ENCODE measurements around the gene GDPD4. TPM values are rescaled to one million over a fixed set of nuclear protein-coding genes. Genes with fewer than 3 reads are reported as not detected.
A peak's percentile ranks its signal among the peaks of the same experiment; 100 is the strongest.

GDPD4 gene
- total RNA-seq, 2 donors from 2014 or later, result not detected

GRCh38 chr11:77213029-77213579, 88.4 kb downstream of the GDPD4 start:
- no peaks in the 10 kb centered on the region for H3K4me1 Mint-ChIP-seq (ENCODE audit: low read depth in 2 of 2)
- DNase-seq (ENCODE audit: low spot score), result no peak

GRCh38 chr11:77212314-77213007, 89.0 kb downstream of the GDPD4 start:
- no peaks in the 10 kb centered on the region for H3K36me3 Mint-ChIP-seq
- ATAC-seq (no peak), DNase-seq (ENCODE audit: low spot score) (no peak)
- H3K27me3 Mint-ChIP-seq, result peaks cover 4 to 5% of the 10 kb centered on the region in 2 donors
- H3K27ac Mint-ChIP-seq, result no peak overlapping the region
- H3K4me1 Mint-ChIP-seq (ENCODE audit: low read depth in 2 of 2), result no peaks in the 10 kb centered on the region
- H3K4me3 Mint-ChIP-seq, result no peak overlapping the region
- H3K9me3 Mint-ChIP-seq, result no peaks in the 10 kb centered on the region

More at GRCh38 chr11:77213029-77213579, 88.4 kb downstream of the GDPD4 start:
- no peaks in the 10 kb centered on the region for H3K9me3 Mint-ChIP-seq
- no peak overlapping the region for H3K27ac Mint-ChIP-seq
- H3K36me3 Mint-ChIP-seq, result no peaks in the 10 kb centered on the region
- no peak overlapping the region for H3K4me3 Mint-ChIP-seq
- ATAC-seq, result no peak
- peaks cover 5% of the 10 kb centered on the region in 2 donors for H3K27me3 Mint-ChIP-seq

DNA sequence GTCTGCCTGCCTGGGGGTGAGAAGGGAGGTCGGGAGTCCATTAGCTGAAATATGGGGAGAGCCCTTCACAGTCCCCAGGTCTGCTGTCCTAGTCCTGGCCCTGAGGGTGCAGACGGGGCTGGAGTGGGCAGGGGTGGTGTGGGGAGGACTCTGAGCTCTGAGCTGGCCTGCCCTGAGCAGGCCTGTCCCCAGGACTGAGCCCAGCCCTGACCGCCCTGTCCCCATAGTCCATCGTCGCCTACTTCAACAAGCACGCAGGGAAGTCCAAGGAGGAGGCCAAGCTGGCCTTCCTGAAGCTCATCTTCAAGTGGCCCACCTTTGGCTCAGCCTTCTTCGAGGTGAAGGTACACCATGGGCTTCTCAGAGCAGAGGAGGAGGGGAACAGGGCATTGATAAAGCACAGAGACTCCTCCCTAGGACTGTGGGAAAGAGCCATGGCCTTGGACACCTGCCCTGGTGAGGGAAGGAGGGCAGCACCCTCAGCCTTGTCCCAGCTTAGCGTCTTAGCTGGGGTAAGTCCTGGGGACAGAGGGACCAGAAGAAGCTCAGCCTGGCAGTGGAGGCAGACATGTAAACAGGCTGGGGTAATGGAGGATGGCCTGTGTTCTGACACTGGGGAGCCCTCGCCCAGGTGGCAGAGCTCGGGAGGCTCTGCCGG, 89.8 kb downstream of the GDPD4 start:
- Mint-ChIP-seq H3K27ac (no peak overlapping the region), H3K4me1 (ENCODE audit: low read depth in 2 of 2) (no peaks in the 10 kb centered on the region), H3K36me3 (no peaks in the 10 kb centered on the region), H3K9me3 (no peaks in the 10 kb centered on the region), H3K27me3 (peaks cover 0 to 5% of the 10 kb centered on the region in 2 donors), H3K4me3 (no peak overlapping the region)
- DNase-seq (ENCODE audit: low spot score) (no peak), ATAC-seq (no peak)

GRCh38 chr11:77211040-77211451, 90.4 kb downstream of the GDPD4 start:
- peak; percentile 58 for DNase-seq (ENCODE audit: low spot score)
- Mint-ChIP-seq H3K36me3 (no peaks in the 10 kb centered on the region), H3K4me3 (no peak overlapping the region), H3K27me3 (peaks cover 0 to 2% of the 10 kb centered on the region in 2 donors), H3K27ac (no peak overlapping the region), H3K9me3 (no peaks in the 10 kb centered on the region), H3K4me1 (ENCODE audit: low read depth in 2 of 2) (no peaks in the 10 kb centered on the region)
- no peak for ATAC-seq

- Mint-ChIP-seq H3K36me3 (no peaks in the 10 kb centered on the region), H3K9me3 (no peaks in the 10 kb centered on the region)
Measured at GRCh38 chr11:77209663-77210062, 91.8 kb downstream of the GDPD4 start.

DNA sequence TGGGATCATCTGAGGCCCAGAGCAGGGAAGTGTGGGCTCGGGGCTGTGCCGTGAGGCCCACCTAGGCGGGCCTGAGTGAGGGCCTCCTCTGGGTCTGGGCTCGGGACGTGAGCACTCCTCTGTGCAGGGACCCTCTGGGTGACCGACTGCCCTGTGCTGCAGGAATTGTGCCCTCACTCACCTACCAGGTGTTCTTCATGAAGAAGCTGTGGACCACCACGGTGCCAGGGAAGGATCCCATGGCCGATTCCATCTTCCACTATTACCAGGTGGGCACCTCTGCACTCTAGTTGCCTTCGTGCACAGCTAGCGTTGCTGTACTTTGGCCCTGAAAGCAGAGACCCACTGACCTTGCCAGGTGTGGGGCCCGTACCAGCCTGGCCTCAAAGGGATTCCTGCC, 93.0 kb downstream of the GDPD4 start:
- H3K4me1 Mint-ChIP-seq (ENCODE audit: low read depth in 2 of 2), result no peaks in the 10 kb centered on the region
- H3K27me3 Mint-ChIP-seq, result no peaks in the 10 kb centered on the region
- DNase-seq (ENCODE audit: low spot score), result peak; percentile 51
- no peak overlapping the region for H3K4me3 Mint-ChIP-seq
- H3K9me3 Mint-ChIP-seq, result no peaks in the 10 kb centered on the region
- no peak overlapping the region for H3K27ac Mint-ChIP-seq
- no peak for ATAC-seq
- no peaks in the 10 kb centered on the region for H3K36me3 Mint-ChIP-seq

More at GRCh38 chr11:77209663-77210062, 91.8 kb downstream of the GDPD4 start:
- DNase-seq (ENCODE audit: low spot score) (no peak), ATAC-seq (no peak)
- H3K4me1 Mint-ChIP-seq (ENCODE audit: low read depth in 2 of 2), result no peaks in the 10 kb centered on the region
- no peak overlapping the region for H3K4me3 Mint-ChIP-seq
- no peak overlapping the region for H3K27ac Mint-ChIP-seq
- H3K27me3 Mint-ChIP-seq, result no peaks in the 10 kb centered on the region

GRCh38 chr11:77207618-77208313, 93.7 kb downstream of the GDPD4 start:
- DNase-seq (ENCODE audit: low spot score) (peak; percentile 56), ATAC-seq (no peak)
- Mint-ChIP-seq H3K27me3 (no peaks in the 10 kb centered on the region), H3K36me3 (no peaks in the 10 kb centered on the region), H3K4me1 (ENCODE audit: low read depth in 2 of 2) (peaks cover 0 to 3% of the 10 kb centered on the region in 2 donors), H3K27ac (no peak overlapping the region), H3K4me3 (no peak overlapping the region), H3K9me3 (no peaks in the 10 kb centered on the region)

- no peak overlapping the region for H3K4me3 Mint-ChIP-seq
- no peak for ATAC-seq
- H3K27me3 Mint-ChIP-seq, result no peaks in the 10 kb centered on the region
- H3K4me1 Mint-ChIP-seq (ENCODE audit: low read depth in 2 of 2), result peaks cover 0 to 3% of the 10 kb centered on the region in 2 donors
- no peaks in the 10 kb centered on the region for H3K9me3 Mint-ChIP-seq
- H3K27ac Mint-ChIP-seq, result no peak overlapping the region
- no peaks in the 10 kb centered on the region for H3K36me3 Mint-ChIP-seq
- DNase-seq (ENCODE audit: low spot score), result no peak
Measured at GRCh38 chr11:77207019-77207485, 94.4 kb downstream of the GDPD4 start.

DNA sequence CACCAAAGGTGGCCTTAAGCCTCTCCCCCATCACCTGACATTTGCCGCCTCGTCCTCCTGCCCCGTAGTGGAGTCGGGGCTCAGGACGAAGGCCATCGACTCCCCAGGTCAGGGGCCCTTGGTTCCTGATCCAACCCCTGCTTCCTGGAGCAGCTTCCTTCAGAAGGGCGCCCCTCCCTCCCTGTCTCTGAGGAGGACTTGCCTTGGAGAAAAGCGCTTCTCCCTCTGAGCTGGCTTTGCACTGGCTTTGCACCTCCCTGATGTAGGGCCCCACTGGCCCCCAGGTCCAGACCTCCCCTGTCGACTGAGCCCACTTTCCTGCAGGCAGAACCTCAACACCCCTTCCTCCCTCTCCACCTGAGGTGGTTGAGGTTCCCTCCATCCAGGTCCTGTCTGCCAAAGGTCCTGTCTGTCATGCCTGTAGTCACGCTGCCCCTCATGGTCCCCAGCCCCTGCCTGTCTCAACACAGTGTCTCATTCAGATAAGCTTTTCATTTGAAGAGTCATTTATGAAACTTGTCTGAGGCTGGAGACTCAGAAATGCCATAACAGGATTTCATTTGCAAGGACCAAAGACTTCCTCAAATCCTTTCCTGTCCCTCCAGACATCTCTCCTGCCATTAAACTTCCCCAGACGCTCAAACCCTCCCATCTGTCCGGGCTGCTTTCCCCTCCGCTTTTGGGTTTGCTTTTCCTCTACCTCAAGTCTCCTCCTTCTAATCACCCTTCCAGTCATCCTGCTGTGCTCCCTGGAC, 95.0 kb downstream of the GDPD4 start:
- no peaks in the 10 kb centered on the region for H3K27me3 Mint-ChIP-seq
- H3K4me3 Mint-ChIP-seq, result no peak overlapping the region
- DNase-seq (ENCODE audit: low spot score) (peak; percentile 56), ATAC-seq (no peak)
- no peak overlapping the region for H3K27ac Mint-ChIP-seq
- no peaks in the 10 kb centered on the region for H3K36me3 Mint-ChIP-seq
- peaks cover 0 to 3% of the 10 kb centered on the region in 2 donors for H3K4me1 Mint-ChIP-seq (ENCODE audit: low read depth in 2 of 2)
- H3K9me3 Mint-ChIP-seq, result no peaks in the 10 kb centered on the region

- Mint-ChIP-seq H3K4me3 (no peak overlapping the region), H3K27me3 (no peaks in the 10 kb centered on the region), H3K27ac (no peak overlapping the region), H3K36me3 (no peaks in the 10 kb centered on the region), H3K4me1 (ENCODE audit: low read depth in 2 of 2) (peaks cover 0 to 5% of the 10 kb centered on the region in 2 donors), H3K9me3 (no peaks in the 10 kb centered on the region)
- ATAC-seq, result no peak
- DNase-seq (ENCODE audit: low spot score), result peak; percentile 49
Measured at GRCh38 chr11:77205467-77206263, 95.8 kb downstream of the GDPD4 start.

DNA sequence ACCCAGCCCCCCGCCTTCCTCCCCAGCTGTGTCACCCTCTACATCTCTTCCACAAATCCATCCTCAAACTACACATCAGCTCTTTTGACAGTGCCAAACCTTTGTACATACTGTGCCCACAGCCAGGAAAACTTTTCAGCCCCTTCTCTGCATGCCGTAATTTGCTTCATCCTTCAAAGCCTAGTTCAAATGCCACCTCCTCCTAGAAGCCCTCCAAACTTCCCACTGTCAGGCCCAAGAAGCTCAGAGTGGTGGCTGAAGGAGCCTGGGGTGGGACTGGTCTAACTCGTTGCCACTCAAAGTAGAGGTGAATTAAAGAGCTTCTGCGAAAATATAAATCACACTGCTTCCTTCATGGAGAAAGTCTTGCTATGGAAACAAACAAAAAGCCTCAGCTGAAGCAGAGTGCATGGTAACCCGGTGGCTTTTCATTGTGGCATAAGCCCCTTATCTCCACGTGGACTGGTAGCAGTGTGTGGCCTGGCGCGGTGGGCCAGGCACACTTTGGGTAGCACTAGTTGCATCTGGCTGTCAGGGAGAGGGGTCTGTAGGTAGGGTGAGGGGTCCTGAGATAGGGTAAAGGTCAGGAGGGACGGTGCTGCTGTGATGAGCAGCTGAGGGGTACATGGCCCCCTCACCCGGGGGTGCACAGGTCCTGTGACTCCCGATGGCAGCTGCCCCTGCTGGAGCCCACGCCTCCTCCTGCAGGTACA, 96.6 kb downstream of the GDPD4 start:
- no peaks in the 10 kb centered on the region for H3K9me3 Mint-ChIP-seq
- H3K27ac Mint-ChIP-seq, result no peak overlapping the region
- no peaks in the 10 kb centered on the region for H3K36me3 Mint-ChIP-seq
- no peak for ATAC-seq
- H3K4me1 Mint-ChIP-seq (ENCODE audit: low read depth in 2 of 2), result peaks cover 0 to 5% of the 10 kb centered on the region in 2 donors
- DNase-seq (ENCODE audit: low spot score), result peak; percentile 51
- H3K4me3 Mint-ChIP-seq, result no peak overlapping the region
- H3K27me3 Mint-ChIP-seq, result no peaks in the 10 kb centered on the region
